SKM-1 (cell line): ENCODE results near the gene IL18BP.

Source experiments
- DNase-seq: peaks from one replicate; lab custom pipeline; 2025; ENCODE audit not compliant: unreplicated experiment; lab: John Stamatoyannopoulos, UW

The IL18BP gene

GRCh38 chr11:71996517-71996916 lies 2.2 kb upstream of the IL18BP start:
- DNase-seq, result no peak

- no peak for DNase-seq
These were observed 1.8 kb upstream of the IL18BP start for GRCh38 chr11:71996946-71997345.

GRCh38 chr11:71997594-71997993 lies 1.1 kb upstream of the IL18BP start:
- DNase-seq, result no peak

- DNase-seq, result no peak
These were observed 648 bp upstream of the IL18BP start for GRCh38 chr11:71998061-71998460.

GRCh38 chr11:71999362-71999761 lies 653 bp downstream of the IL18BP start:
- no peak for DNase-seq

GRCh38 chr11:71999798-72000197 lies 1.1 kb downstream of the IL18BP start:
- no peak for DNase-seq

- no peak for DNase-seq
These were observed 1.6 kb downstream of the IL18BP start for GRCh38 chr11:72000202-72000867.

GRCh38 chr11:72001285-72001684 lies 2.6 kb downstream of the IL18BP start:
- DNase-seq, result no peak

- no peak for DNase-seq
These were observed 3.3 kb downstream of the IL18BP start for GRCh38 chr11:72001834-72002591.

- no peak for DNase-seq
These were observed 4.4 kb downstream of the IL18BP start for GRCh38 chr11:72002841-72003775.

- DNase-seq, result no peak
These were observed 5.1 kb downstream of the IL18BP start for GRCh38 chr11:72003776-72004171.

GRCh38 chr11:72004515-72005346 lies 6.0 kb downstream of the IL18BP start:
- no peak for DNase-seq

GRCh38 chr11:72005347-72006260 lies 6.9 kb downstream of the IL18BP start:
- no peak for DNase-seq

- DNase-seq, result no peak
These were observed 7.8 kb downstream of the IL18BP start for GRCh38 chr11:72006309-72007088.

- no peak for DNase-seq
These were observed 8.4 kb downstream of the IL18BP start for GRCh38 chr11:72007089-72007476.

- no peak for DNase-seq
These were observed 8.9 kb downstream of the IL18BP start for GRCh38 chr11:72007587-72007986.

GRCh38 chr11:72008728-72009127 lies 10.0 kb downstream of the IL18BP start:
- DNase-seq, result no peak

GRCh38 chr11:72009156-72009555 lies 10.4 kb downstream of the IL18BP start:
- DNase-seq, result no peak
